ENCODE results near the gene REC8. TPM values are rescaled to one million over a fixed set of nuclear protein-coding genes. Genes with fewer than 3 reads are reported as not detected.

The REC8 gene
- total and polyA plus RNA-seq, 2 of the 13 experiments (the other 11 are each of a cell fraction or from before 2014, with no cell fraction given) = 3.4 to 14.7 TPM

DNA sequence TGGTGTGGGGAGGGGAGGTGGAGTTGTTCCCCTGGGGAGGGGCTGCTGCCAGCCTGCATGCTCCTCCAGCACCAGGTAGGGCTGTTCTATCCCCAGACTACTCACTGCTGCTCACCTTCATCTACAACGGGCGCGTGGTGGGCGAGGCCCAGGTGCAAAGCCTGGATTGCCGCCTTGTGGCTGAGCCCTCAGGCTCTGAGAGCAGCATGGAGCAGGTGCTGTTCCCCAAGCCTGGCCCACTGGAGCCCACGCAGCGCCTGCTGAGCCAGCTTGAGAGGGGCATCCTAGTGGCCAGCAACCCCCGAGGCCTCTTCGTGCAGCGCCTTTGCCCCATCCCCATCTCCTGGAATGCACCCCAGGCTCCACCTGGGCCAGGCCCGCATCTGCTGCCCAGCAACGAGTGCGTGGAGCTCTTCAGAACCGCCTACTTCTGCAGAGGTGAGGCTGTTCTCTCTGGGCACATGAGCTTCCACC is 7.3 kb upstream of the REC8 start:
- WGBS (ENCODE audit: low lambda C conversion rate) = 98% methylated on average over 14 of the region's 14 CpGs
- H3K36me3 ChIP-seq (replicated peaks in 1 of 2; ENCODE audit: control insufficient read depth in 1 of 2, insufficient read depth in 2 of 2, low read length in 2 of 2) = peaks cover 40 to 51% of the 10 kb centered on the region in 2 experiments; a peak in 4 of 5 replicates
- FAIRE-seq (no peak), DNase-seq (ENCODE audit: low spot score) (no peak), ATAC-seq (no peak)
- intact Hi-C loops (cut with micrococcal nuclease; ENCODE audit: unreplicated experiment) = no loop called here
- no peak overlapping the region for H3K4me2 ChIP-seq (ENCODE audit: low read depth, low read length)
- no TSS peak for BruUV-seq (replicated peaks)
- H3K9ac ChIP-seq (ENCODE audit: insufficient read depth, low read depth, low read length) = no peak overlapping the region
- H3K27me3 ChIP-seq (ENCODE audit: control insufficient read depth in 1 of 2, insufficient read depth in 2 of 2, low read length in 2 of 2) = no peaks in the 10 kb centered on the region; a peak in 1 of 5 replicates
- H3K4me1 ChIP-seq (ENCODE audit: insufficient read depth, low read length) = peaks cover 28% of the 10 kb centered on the region
- peaks cover 5% of the 10 kb centered on the region for H3K79me2 ChIP-seq (ENCODE audit: insufficient read depth, low read length)
- H3K27ac ChIP-seq (ENCODE audit: extremely low read length, insufficient read depth, low read length) = no peak overlapping the region
- H3K9me3 ChIP-seq (ENCODE audit: low read length) = no peaks in the 10 kb centered on the region
- ChIA-PET POLR2A (interaction anchor here (0.7 to 2.0 kb wide), 6 partner anchors 13 to 78 kb away, joined by 3 to 10 read pairs (median 4); partner anchors contain the start of genes DCAF11, EMC9, NRL and PCK2), CTCF (ENCODE audit: low intra/inter-chr PET ratio, low total read pairs) (no interaction called here)
- H2AFZ ChIP-seq (ENCODE audit: low read length) = no peak overlapping the region
- no peaks in the 10 kb centered on the region for H4K20me1 ChIP-seq (ENCODE audit: insufficient read depth, low read length)
- H3K4me3 ChIP-seq (replicated peaks in 1 of 3; ENCODE audit: insufficient read depth in 1 of 3, low read depth in 2 of 3, low read length in 3 of 3) = no peak overlapping the region
- in situ Hi-C loops (cut with HindIII; ENCODE audit: extremely low pct_ligation_motif_present, low pct_unique_long_range_greater_than_20kb) = loop anchor here (5.0 kb wide), 1 partner anchor 107 kb away; no protein-coding TSS in a partner anchor
- no peak for TF ChIP-seq ATF7 (IDR thresholded peaks at IDR 0.05)
- peak; percentile 28; the same call in 1 of the 2 replicates for TF ChIP-seq ATF7 (CRISPR knock-in tag; IDR thresholded peaks at IDR 0.05)
- TF ChIP-seq ZNF333 (CRISPR knock-in tag; IDR thresholded peaks at IDR 0.05; ENCODE audit: borderline replicate concordance) = peak; percentile 23; the same call in 1 of the 2 replicates
- 0 out of 2 replicates have a peak, but pooled peaks have one; percentile 39 for TF ChIP-seq ZNF550 (CRISPR knock-in tag; IDR thresholded peaks at IDR 0.05; ENCODE audit: borderline replicate concordance)
- no peak for TF ChIP-seq RXRB (CRISPR knock-in tag; IDR thresholded peaks at IDR 0.05; ENCODE audit: borderline replicate concordance)
- no peak for TF ChIP-seq CBX2 (IDR thresholded peaks at IDR 0.05; ENCODE audit: low read depth, low read length)
- no peak for TF ChIP-seq CBX2 (CRISPR knock-in tag; IDR thresholded peaks at IDR 0.05; ENCODE audit: low read depth)
- TF ChIP-seq RBFOX2 (IDR thresholded peaks at IDR 0.05; ENCODE audit: low read depth, low read length) = peak; percentile 64
- TF ChIP-seq HES4 (CRISPR knock-in tag; IDR thresholded peaks at IDR 0.05; ENCODE audit: borderline replicate concordance) = no peak
- TF ChIP-seq MTA1 (CRISPR knock-in tag; IDR thresholded peaks at IDR 0.05; ENCODE audit: borderline replicate concordance) = peak; percentile 60; the same call in 1 of the 2 replicates
- no peak for TF ChIP-seq ZNF382 (CRISPR knock-in tag; IDR thresholded peaks at IDR 0.05; ENCODE audit: borderline replicate concordance)
- TF ChIP-seq, protein P1, sequence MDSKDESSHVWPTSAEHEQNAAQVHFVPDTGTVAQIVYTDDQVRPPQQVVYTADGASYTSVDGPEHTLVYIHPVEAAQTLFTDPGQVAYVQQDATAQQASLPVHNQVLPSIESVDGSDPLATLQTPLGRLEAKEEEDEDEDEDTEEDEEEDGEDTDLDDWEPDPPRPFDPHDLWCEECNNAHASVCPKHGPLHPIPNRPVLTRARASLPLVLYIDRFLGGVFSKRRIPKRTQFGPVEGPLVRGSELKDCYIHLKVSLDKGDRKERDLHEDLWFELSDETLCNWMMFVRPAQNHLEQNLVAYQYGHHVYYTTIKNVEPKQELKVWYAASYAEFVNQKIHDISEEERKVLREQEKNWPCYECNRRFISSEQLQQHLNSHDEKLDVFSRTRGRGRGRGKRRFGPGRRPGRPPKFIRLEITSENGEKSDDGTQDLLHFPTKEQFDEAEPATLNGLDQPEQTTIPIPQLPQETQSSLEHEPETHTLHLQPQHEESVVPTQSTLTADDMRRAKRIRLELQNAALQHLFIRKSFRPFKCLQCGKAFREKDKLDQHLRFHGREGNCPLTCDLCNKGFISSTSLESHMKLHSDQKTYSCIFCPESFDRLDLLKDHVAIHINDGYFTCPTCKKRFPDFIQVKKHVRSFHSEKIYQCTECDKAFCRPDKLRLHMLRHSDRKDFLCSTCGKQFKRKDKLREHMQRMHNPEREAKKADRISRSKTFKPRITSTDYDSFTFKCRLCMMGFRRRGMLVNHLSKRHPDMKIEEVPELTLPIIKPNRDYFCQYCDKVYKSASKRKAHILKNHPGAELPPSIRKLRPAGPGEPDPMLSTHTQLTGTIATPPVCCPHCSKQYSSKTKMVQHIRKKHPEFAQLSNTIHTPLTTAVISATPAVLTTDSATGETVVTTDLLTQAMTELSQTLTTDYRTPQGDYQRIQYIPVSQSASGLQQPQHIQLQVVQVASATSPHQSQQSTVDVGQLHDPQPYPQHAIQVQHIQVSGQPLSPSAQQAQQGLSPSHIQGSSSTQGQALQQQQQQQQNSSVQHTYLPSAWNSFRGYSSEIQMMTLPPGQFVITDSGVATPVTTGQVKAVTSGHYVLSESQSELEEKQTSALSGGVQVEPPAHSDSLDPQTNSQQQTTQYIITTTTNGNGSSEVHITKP (CRISPR knock-in tag; IDR thresholded peaks at IDR 0.05; ENCODE audit: low read depth) = no peak
- peak; percentile 34; the same call in 1 of the 2 replicates for TF ChIP-seq NRL (CRISPR knock-in tag; IDR thresholded peaks at IDR 0.05; ENCODE audit: borderline replicate concordance)
- peak; percentile 22; the same call in 1 of the 2 replicates for TF ChIP-seq GABPB1 (CRISPR knock-in tag; IDR thresholded peaks at IDR 0.05)
- TF ChIP-seq AGO2 (optimal IDR thresholded peaks at IDR 0.05; ENCODE audit: low read depth, low read length) = peak; percentile 67
- 0 out of 2 replicates have a peak, but pooled peaks have one; percentile 41 for TF ChIP-seq ZNF83 (CRISPR knock-in tag; IDR thresholded peaks at IDR 0.05; ENCODE audit: borderline replicate concordance)
- peak; percentile 45; the same call in 1 of the 2 replicates for TF ChIP-seq ZNF768 (CRISPR knock-in tag; IDR thresholded peaks at IDR 0.05)

Data from HepG2 (cell line).